ENCODE results near the gene GARRE1. TPM values are rescaled to one million over a fixed set of nuclear protein-coding genes. Genes with fewer than 3 reads are reported as not detected.

The GARRE1 gene
- polyA plus RNA-seq, 2 donors: 4.6 to 6.8 TPM

DNA sequence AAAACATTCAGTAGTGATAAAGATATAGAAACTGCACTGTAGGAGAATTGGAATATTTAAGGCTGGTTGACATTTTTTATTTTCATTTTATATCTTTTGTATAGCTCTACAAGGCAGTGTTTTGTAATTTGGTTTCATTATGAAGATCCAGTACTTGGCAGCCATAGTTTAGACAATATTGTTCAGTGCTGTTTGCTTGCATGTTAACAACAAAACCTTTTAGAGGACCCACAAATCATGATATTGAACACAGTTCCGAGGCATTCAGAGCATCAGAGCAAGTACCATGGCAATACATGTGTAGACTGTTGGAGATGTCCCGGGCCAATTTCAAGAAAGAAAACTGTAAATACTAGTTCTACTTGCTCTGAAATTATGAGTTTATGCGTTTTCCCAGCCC is 25.6 kb upstream of the GARRE1 start:
- WGBS, 2 donors: 95 to 96% methylated on average over 3 of the region's 3 CpGs
- Histone ChIP-seq H3K36me3 (ENCODE audit: control insufficient read depth in 2 of 2, insufficient read depth in 2 of 2, low read length in 1 of 2) (peaks cover 2 to 14% of the 10 kb centered on the region in 2 donors), H3K4me1 (ENCODE audit: control insufficient read depth in 2 of 2, insufficient read depth in 2 of 2, low read length in 1 of 2) (peaks cover 0 to 5% of the 10 kb centered on the region in 2 donors)

DNA sequence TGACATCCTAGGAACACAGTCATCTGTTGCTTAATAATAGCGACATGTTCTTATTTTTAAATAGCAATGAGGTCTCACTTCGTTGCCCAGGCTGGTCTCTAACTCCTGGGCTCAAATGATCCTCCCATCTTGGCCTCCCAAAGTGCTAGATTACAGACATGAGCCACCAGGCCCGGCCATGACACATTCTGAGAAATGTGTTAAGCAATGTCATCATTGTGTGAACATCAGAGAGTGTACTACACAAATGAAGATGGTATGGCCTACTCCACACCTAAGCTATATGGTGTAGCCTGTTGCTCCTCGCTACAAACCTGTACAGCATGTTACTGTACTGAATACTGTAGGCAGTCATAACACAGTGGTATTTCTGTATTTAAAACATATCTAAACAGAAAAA is 24.6 kb upstream of the GARRE1 start:
- Histone ChIP-seq H3K4me1 (ENCODE audit: control insufficient read depth in 2 of 2, insufficient read depth in 2 of 2, low read length in 1 of 2) (peaks cover 0 to 5% of the 10 kb centered on the region in 2 donors), H3K27me3 (ENCODE audit: control insufficient read depth in 1 of 2, insufficient read depth in 2 of 2, low read length in 2 of 2) (no peaks in the 10 kb centered on the region), H3K9me3 (ENCODE audit: control insufficient read depth in 2 of 2, insufficient read depth in 1 of 2, low read depth in 1 of 2, low read length in 1 of 2) (no peaks in the 10 kb centered on the region), H3K4me3 (ENCODE audit: low read depth in 1 of 2, low read length in 2 of 2) (no peak overlapping the region), H3K36me3 (ENCODE audit: control insufficient read depth in 2 of 2, insufficient read depth in 2 of 2, low read length in 1 of 2) (peaks cover 2 to 9% of the 10 kb centered on the region in 2 donors), H3K27ac (ENCODE audit: low read depth in 2 of 2, low read length in 1 of 2) (no peak overlapping the region)
- 91 to 93% methylated on average over 4 of the region's 4 CpGs for WGBS, 2 donors

More for the DNA sequence above, 25.6 kb upstream of the GARRE1 start:
- Histone ChIP-seq H3K4me3 (ENCODE audit: low read depth in 1 of 2, low read length in 2 of 2) (no peak overlapping the region), H3K9me3 (ENCODE audit: control insufficient read depth in 2 of 2, insufficient read depth in 1 of 2, low read depth in 1 of 2, low read length in 1 of 2) (no peaks in the 10 kb centered on the region), H3K27ac (ENCODE audit: low read depth in 2 of 2, low read length in 1 of 2) (no peak overlapping the region), H3K27me3 (ENCODE audit: control insufficient read depth in 1 of 2, insufficient read depth in 2 of 2, low read length in 2 of 2) (no peaks in the 10 kb centered on the region)

DNA sequence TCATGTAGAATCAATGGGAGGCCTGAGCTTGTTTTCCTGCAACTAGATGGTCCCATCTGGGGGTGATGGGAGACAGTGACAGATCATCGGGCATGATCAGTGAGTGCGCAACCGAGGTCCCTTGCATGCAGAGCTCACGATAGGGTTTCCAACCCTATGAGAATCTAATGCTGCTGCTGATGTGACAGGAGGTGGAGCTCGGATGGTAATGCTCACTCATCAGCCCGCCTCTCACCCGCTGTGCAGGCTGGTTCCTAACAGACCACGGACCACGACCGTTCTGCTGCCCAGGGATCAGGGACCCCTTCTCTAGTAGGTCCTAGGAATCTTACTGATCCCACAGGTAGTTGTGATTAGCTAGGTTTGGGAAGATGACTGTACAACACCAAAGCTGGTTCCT is 23.5 kb upstream of the GARRE1 start:
- WGBS, 2 donors: 91 to 92% methylated on average over 10 of the region's 10 CpGs
- no peaks in the 10 kb centered on the region for H3K27me3 ChIP-seq (ENCODE audit: control insufficient read depth in 1 of 2, insufficient read depth in 2 of 2, low read length in 2 of 2)
- H3K9me3 ChIP-seq (ENCODE audit: control insufficient read depth in 2 of 2, insufficient read depth in 1 of 2, low read depth in 1 of 2, low read length in 1 of 2): no peaks in the 10 kb centered on the region
- no peak overlapping the region for H3K27ac ChIP-seq (ENCODE audit: low read depth in 2 of 2, low read length in 1 of 2)
- peaks cover 2 to 8% of the 10 kb centered on the region in 2 donors for H3K36me3 ChIP-seq (ENCODE audit: control insufficient read depth in 2 of 2, insufficient read depth in 2 of 2, low read length in 1 of 2)
- peaks cover 0 to 5% of the 10 kb centered on the region in 2 donors for H3K4me1 ChIP-seq (ENCODE audit: control insufficient read depth in 2 of 2, insufficient read depth in 2 of 2, low read length in 1 of 2)
- H3K4me3 ChIP-seq (ENCODE audit: low read depth in 1 of 2, low read length in 2 of 2): no peak overlapping the region

DNA sequence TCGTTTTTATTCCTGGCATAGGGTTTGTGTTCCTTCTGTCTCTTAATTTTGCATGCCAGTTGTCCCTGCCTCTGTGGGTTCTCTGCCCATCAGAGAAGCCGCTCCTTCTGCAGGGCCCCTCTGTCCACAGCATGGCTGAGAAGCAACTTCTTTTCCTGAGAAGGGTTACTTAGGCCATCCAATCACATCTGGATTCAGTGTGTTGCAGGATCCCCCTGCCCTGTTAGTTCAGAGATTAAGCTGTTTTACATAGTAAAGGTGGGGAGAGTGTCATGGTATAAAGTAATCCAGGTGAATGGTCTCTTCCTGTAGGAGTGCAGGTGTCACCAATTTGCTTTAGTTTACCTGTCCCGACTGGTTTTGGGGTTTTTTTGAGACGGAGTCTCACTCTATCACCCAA is 22.9 kb upstream of the GARRE1 start:
- H3K27me3 ChIP-seq (ENCODE audit: control insufficient read depth in 1 of 2, insufficient read depth in 2 of 2, low read length in 2 of 2): no peaks in the 10 kb centered on the region
- H3K4me3 ChIP-seq (ENCODE audit: low read depth in 1 of 2, low read length in 2 of 2): no peak overlapping the region
- no peaks in the 10 kb centered on the region for H3K9me3 ChIP-seq (ENCODE audit: control insufficient read depth in 2 of 2, insufficient read depth in 1 of 2, low read depth in 1 of 2, low read length in 1 of 2)
- H3K4me1 ChIP-seq (ENCODE audit: control insufficient read depth in 2 of 2, insufficient read depth in 2 of 2, low read length in 1 of 2): peaks cover 0 to 5% of the 10 kb centered on the region in 2 donors
- peaks cover 2 to 8% of the 10 kb centered on the region in 2 donors for H3K36me3 ChIP-seq (ENCODE audit: control insufficient read depth in 2 of 2, insufficient read depth in 2 of 2, low read length in 1 of 2)
- WGBS, 2 donors: 87 to 88% methylated on average over 4 of the region's 4 CpGs
- H3K27ac ChIP-seq (ENCODE audit: low read depth in 2 of 2, low read length in 1 of 2): no peak overlapping the region

DNA sequence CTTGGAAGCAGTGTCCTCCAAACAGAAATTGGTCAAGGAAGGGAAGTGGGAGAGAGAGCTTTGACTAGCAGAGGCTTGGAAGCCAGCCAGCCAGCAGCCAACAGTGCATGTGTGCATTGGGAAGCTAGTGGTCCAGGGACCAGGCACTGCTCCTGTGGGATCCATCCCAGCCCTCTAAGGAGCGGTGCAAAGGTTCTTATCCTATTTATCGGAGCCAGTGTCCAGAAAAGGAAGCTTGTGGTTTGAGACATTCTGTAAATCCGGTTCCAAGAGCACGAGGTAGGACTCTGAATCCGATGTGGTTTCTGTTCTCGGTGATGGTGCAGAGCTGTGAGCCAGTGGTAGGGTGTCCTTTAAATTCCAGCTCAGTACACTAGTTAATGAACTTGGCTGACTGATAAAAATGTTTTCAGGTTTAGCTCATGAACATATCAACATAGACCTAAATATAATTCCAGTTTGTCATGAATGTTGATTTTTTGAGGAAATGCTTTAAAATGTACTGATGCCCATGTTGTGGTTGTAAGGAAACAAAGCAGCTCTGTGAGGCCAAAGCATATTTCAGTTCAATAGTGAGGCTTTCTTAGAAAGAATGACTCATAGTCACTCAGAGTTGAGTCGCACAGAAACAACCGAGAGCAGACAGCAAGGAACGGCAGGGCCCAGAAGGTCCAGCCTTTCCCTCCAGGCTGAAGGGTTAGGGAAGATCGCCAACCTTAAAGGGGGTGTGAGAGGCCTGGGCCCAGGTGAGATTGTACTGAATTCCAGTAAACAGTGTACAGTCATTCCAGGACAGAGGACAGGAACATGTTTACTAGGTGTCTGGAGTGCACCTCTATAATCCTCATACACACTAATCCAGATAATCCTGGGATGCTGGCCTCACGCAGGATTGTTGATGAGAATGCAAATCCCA is 21.5 kb upstream of the GARRE1 start:
- Histone ChIP-seq H3K4me3 (ENCODE audit: low read depth in 1 of 2, low read length in 2 of 2) (no peak overlapping the region), H3K27ac (ENCODE audit: low read depth in 2 of 2, low read length in 1 of 2) (peak overlapping the region; percentile 69 to 71), H3K27me3 (ENCODE audit: control insufficient read depth in 1 of 2, insufficient read depth in 2 of 2, low read length in 2 of 2) (no peaks in the 10 kb centered on the region), H3K36me3 (ENCODE audit: control insufficient read depth in 2 of 2, insufficient read depth in 2 of 2, low read length in 1 of 2) (peaks cover 2 to 8% of the 10 kb centered on the region in 2 donors), H3K9me3 (ENCODE audit: control insufficient read depth in 2 of 2, insufficient read depth in 1 of 2, low read depth in 1 of 2, low read length in 1 of 2) (no peaks in the 10 kb centered on the region), H3K4me1 (ENCODE audit: control insufficient read depth in 2 of 2, insufficient read depth in 2 of 2, low read length in 1 of 2) (peaks cover 0 to 5% of the 10 kb centered on the region in 2 donors)
- 23 to 32% methylated on average over 11 of the region's 11 CpGs for WGBS, 2 donors

DNA sequence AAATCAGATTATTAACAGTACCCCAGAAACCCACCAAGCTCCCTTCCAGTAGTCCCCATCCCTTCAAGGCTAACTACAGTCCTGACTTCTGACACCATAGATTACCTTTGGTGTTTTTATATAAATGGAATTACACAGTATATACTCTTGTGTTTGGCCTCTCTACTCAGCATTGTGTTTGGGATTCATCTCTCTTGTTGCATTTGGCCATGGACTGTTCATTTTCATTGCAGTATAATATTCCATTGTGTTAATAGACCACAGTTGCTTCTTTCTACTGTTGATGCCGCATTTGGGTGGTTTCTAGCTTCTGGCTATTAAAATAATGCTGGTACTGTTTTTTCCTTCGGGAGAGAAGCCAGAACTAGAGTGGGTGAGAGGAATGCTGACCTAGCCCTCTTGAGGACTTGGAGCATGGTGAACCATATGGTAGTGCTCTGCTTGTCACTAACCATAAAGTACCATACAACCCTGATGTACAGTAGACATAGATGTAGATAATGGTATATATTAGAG is 18.9 kb upstream of the GARRE1 start:
- H3K9me3 ChIP-seq (ENCODE audit: control insufficient read depth in 2 of 2, insufficient read depth in 1 of 2, low read depth in 1 of 2, low read length in 1 of 2): no peaks in the 10 kb centered on the region
- 84 to 90% methylated on average over 2 of the region's 2 CpGs for WGBS, 2 donors
- no peaks in the 10 kb centered on the region for H3K36me3 ChIP-seq (ENCODE audit: control insufficient read depth in 2 of 2, insufficient read depth in 2 of 2, low read length in 1 of 2)
- no peak overlapping the region for H3K4me3 ChIP-seq (ENCODE audit: low read depth in 1 of 2, low read length in 2 of 2)
- H3K4me1 ChIP-seq (ENCODE audit: control insufficient read depth in 2 of 2, insufficient read depth in 2 of 2, low read length in 1 of 2): peaks cover 0 to 5% of the 10 kb centered on the region in 2 donors
- H3K27me3 ChIP-seq (ENCODE audit: control insufficient read depth in 1 of 2, insufficient read depth in 2 of 2, low read length in 2 of 2): no peaks in the 10 kb centered on the region
- H3K27ac ChIP-seq (ENCODE audit: low read depth in 2 of 2, low read length in 1 of 2): no peak overlapping the region

DNA sequence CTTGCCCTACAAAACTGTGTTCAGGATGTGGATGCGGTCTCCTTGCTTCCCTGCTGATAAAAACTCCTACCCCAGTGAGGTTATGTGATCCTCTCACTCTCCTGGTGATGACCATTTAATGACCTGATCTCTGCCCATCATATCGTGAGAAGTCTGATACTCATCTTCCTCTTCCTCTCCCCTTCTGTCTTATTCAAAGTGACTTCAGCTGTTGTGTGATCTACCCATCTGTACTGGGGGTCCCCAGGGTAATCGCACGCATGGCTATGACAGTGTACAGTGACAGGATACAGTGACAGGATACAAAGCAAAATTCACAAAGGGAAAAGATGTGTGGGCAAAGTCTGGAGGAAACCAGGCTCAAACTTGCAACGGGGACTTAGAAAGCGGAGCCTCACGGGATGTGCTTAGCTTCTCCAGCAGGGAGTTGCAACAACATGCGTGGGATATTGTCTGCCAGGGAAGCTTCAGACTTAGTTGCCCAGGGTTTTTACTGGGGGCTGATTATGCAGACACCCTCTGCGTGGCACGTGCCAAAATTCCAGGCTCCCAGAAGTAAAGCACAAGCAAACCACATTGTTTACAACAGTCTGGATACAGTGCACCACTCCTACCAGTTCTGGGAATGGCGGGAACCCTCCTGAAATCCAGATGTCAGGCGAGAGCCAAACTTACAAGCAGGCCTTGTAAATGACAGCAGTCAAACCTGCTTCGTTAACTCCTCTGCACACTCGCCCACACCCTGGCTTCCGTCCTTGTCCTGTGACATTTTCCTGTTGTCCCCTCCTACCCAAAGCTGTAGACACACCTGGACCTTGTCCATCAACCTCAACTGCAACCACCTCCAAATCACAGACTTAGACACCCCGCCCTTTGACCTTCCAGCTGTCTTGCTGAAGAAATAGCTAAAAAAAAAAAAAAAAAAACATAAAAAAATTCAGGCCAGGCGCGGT is 18.0 kb upstream of the GARRE1 start:
- Histone ChIP-seq H3K4me1 (ENCODE audit: control insufficient read depth in 2 of 2, insufficient read depth in 2 of 2, low read length in 1 of 2) (peaks cover 0 to 5% of the 10 kb centered on the region in 2 donors), H3K27me3 (ENCODE audit: control insufficient read depth in 1 of 2, insufficient read depth in 2 of 2, low read length in 2 of 2) (no peaks in the 10 kb centered on the region), H3K9me3 (ENCODE audit: control insufficient read depth in 2 of 2, insufficient read depth in 1 of 2, low read depth in 1 of 2, low read length in 1 of 2) (no peaks in the 10 kb centered on the region), H3K4me3 (ENCODE audit: low read depth in 1 of 2, low read length in 2 of 2) (no peak overlapping the region), H3K36me3 (ENCODE audit: control insufficient read depth in 2 of 2, insufficient read depth in 2 of 2, low read length in 1 of 2) (no peaks in the 10 kb centered on the region), H3K27ac (ENCODE audit: low read depth in 2 of 2, low read length in 1 of 2) (peak overlapping the region in 1 of 2 donors; percentile 20)
- WGBS, 2 donors: 71 to 72% methylated on average over 18 of the region's 18 CpGs

DNA sequence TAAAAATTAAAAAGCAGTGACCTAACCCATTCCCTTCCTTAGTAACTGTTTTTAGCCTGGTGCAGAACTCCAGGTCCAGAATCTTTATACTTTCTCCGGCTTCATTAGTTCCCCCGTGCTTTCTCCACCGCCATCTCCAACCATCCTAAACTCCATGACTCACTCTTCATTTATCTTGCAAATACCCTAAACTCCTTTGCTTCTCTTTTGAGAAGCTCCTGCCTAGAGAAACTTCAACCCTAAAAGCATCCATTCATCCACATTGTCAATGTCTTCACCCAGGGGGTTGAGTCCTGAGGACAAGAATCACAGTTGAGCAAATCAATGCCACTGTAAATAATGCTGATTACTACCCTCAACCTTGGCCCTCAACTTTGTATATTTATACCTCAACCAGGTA is 17.1 kb upstream of the GARRE1 start:
- H3K36me3 ChIP-seq (ENCODE audit: control insufficient read depth in 2 of 2, insufficient read depth in 2 of 2, low read length in 1 of 2): no peaks in the 10 kb centered on the region
- H3K4me3 ChIP-seq (ENCODE audit: low read depth in 1 of 2, low read length in 2 of 2): no peak overlapping the region
- 88 to 95% methylated on average over 3 of the region's 3 CpGs for WGBS, 2 donors
- H3K9me3 ChIP-seq (ENCODE audit: control insufficient read depth in 2 of 2, insufficient read depth in 1 of 2, low read depth in 1 of 2, low read length in 1 of 2): no peaks in the 10 kb centered on the region
- no peaks in the 10 kb centered on the region for H3K27me3 ChIP-seq (ENCODE audit: control insufficient read depth in 1 of 2, insufficient read depth in 2 of 2, low read length in 2 of 2)
- no peak overlapping the region for H3K27ac ChIP-seq (ENCODE audit: low read depth in 2 of 2, low read length in 1 of 2)
- H3K4me1 ChIP-seq (ENCODE audit: control insufficient read depth in 2 of 2, insufficient read depth in 2 of 2, low read length in 1 of 2): peaks cover 0 to 5% of the 10 kb centered on the region in 2 donors

DNA sequence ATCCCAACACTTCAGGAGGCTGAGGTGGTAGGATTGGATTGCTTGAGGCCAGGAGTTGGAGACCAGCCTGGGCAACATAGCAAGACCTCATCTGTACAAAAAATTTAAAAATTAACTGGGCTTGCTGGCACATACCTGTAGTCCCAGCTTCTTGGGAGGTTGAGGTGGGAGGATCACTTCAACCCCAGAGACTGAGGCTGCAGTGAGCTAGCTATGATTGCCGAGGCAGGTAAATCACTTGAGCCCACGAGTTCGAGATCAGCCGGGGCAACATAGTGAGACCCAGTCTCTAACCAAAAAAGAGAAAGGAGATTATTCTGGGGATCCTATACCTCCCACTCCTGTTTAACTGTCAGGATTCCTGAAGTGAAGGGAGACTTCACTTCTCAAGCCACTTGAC is 16.4 kb upstream of the GARRE1 start:
- H3K4me3 ChIP-seq (ENCODE audit: low read depth in 1 of 2, low read length in 2 of 2): no peak overlapping the region
- H3K36me3 ChIP-seq (ENCODE audit: control insufficient read depth in 2 of 2, insufficient read depth in 2 of 2, low read length in 1 of 2): no peaks in the 10 kb centered on the region
- H3K4me1 ChIP-seq (ENCODE audit: control insufficient read depth in 2 of 2, insufficient read depth in 2 of 2, low read length in 1 of 2): peaks cover 0 to 2% of the 10 kb centered on the region in 2 donors
- H3K27ac ChIP-seq (ENCODE audit: low read depth in 2 of 2, low read length in 1 of 2): no peak overlapping the region
- 97 to 98% methylated on average over 4 of the region's 4 CpGs for WGBS, 2 donors
- H3K27me3 ChIP-seq (ENCODE audit: control insufficient read depth in 1 of 2, insufficient read depth in 2 of 2, low read length in 2 of 2): no peaks in the 10 kb centered on the region
- no peaks in the 10 kb centered on the region for H3K9me3 ChIP-seq (ENCODE audit: control insufficient read depth in 2 of 2, insufficient read depth in 1 of 2, low read depth in 1 of 2, low read length in 1 of 2)

Measured in esophagus (tissue), 2 donors.